Measurements from ENCODE around the gene PRKCZ.

The PRKCZ gene

GRCh38 chr1:2049718-2050431 is at the start of gene PRKCZ:
TSS of gene PRKCZ (plus strand) at chr1:2050411. CDS start at chr1:2050631, 220 bp downstream.
- Histone ChIP-seq H3K9me3 (ENCODE audit: insufficient read depth, low read length) (no peaks in the 10 kb centered on the region), H3K9ac (ENCODE audit: low read length) (no peak within 1 kb of the TSS), H2AFZ (ENCODE audit: low read depth, low read length) (no peak within 1 kb of the TSS), H3K27me3 (ENCODE audit: low read depth, low read length) (peaks cover 10% of the 10 kb centered on the region; the same call in 1 of the 2 replicates), H3K4me1 (ENCODE audit: low read length) (no peaks in the 10 kb centered on the region), H4K20me1 (ENCODE audit: insufficient read depth, low read length) (no peaks in the 10 kb centered on the region), H3K36me3 (replicated peaks; ENCODE audit: low read depth, low read length) (no peaks in the 10 kb centered on the region), H3K27ac (ENCODE audit: low read length) (no peak within 1 kb of the TSS), H3K4me3 (ENCODE audit: low read length) (no peak within 1 kb of the TSS), H3K79me2 (ENCODE audit: low read length) (no peaks in the 10 kb centered on the region), H3K4me2 (ENCODE audit: low read length) (no peak within 1 kb of the TSS)
- no peak for TF ChIP-seq CTCF (IDR thresholded peaks at IDR 0.05; ENCODE audit: low read depth, low read length)

- Histone ChIP-seq H3K9ac (ENCODE audit: low read length) (no peak overlapping the region), H3K4me3 (ENCODE audit: low read length) (no peak overlapping the region), H3K4me1 (ENCODE audit: low read length) (no peaks in the 10 kb centered on the region), H3K27me3 (ENCODE audit: low read depth, low read length) (no peaks in the 10 kb centered on the region), H3K4me2 (ENCODE audit: low read length) (no peak overlapping the region), H3K9me3 (ENCODE audit: insufficient read depth, low read length) (no peaks in the 10 kb centered on the region), H3K27ac (ENCODE audit: low read length) (no peak overlapping the region), H3K36me3 (replicated peaks; ENCODE audit: low read depth, low read length) (no peaks in the 10 kb centered on the region), H3K79me2 (ENCODE audit: low read length) (no peaks in the 10 kb centered on the region), H2AFZ (ENCODE audit: low read depth, low read length) (no peak overlapping the region), H4K20me1 (ENCODE audit: insufficient read depth, low read length) (no peaks in the 10 kb centered on the region)
- no peak for TF ChIP-seq CTCF (IDR thresholded peaks at IDR 0.05; ENCODE audit: low read depth, low read length)
- no peak for TF ChIP-seq EZH2phosphoT487 (IDR thresholded peaks at IDR 0.05; ENCODE audit: low read depth)
Measured at GRCh38 chr1:2000432-2000831, 49.8 kb upstream of the PRKCZ start.

- Histone ChIP-seq H3K9ac (ENCODE audit: low read length) (no peak overlapping the region), H3K36me3 (replicated peaks; ENCODE audit: low read depth, low read length) (no peaks in the 10 kb centered on the region), H3K9me3 (ENCODE audit: insufficient read depth, low read length) (no peaks in the 10 kb centered on the region), H3K4me2 (ENCODE audit: low read length) (no peak overlapping the region), H3K4me1 (ENCODE audit: low read length) (no peaks in the 10 kb centered on the region), H3K4me3 (ENCODE audit: low read length) (no peak overlapping the region), H3K79me2 (ENCODE audit: low read length) (no peaks in the 10 kb centered on the region), H3K27ac (ENCODE audit: low read length) (no peak overlapping the region), H2AFZ (ENCODE audit: low read depth, low read length) (no peak overlapping the region), H3K27me3 (ENCODE audit: low read depth, low read length) (no peaks in the 10 kb centered on the region), H4K20me1 (ENCODE audit: insufficient read depth, low read length) (no peaks in the 10 kb centered on the region)
- TF ChIP-seq CTCF (IDR thresholded peaks at IDR 0.05; ENCODE audit: low read depth, low read length) (no peak), EZH2phosphoT487 (IDR thresholded peaks at IDR 0.05; ENCODE audit: low read depth) (no peak)
Measured at GRCh38 chr1:2000850-2001249, 49.4 kb upstream of the PRKCZ start.

- no peak overlapping the region for H3K9ac ChIP-seq (ENCODE audit: low read length)
- H3K79me2 ChIP-seq (ENCODE audit: low read length), result no peaks in the 10 kb centered on the region
- no peaks in the 10 kb centered on the region for H3K9me3 ChIP-seq (ENCODE audit: insufficient read depth, low read length)
- no peak overlapping the region for H3K27ac ChIP-seq (ENCODE audit: low read length)
- no peaks in the 10 kb centered on the region for H4K20me1 ChIP-seq (ENCODE audit: insufficient read depth, low read length)
- H3K27me3 ChIP-seq (ENCODE audit: low read depth, low read length), result no peaks in the 10 kb centered on the region
- H3K4me1 ChIP-seq (ENCODE audit: low read length), result no peaks in the 10 kb centered on the region
- H3K4me3 ChIP-seq (ENCODE audit: low read length), result no peak overlapping the region
- TF ChIP-seq CTCF (IDR thresholded peaks at IDR 0.05; ENCODE audit: low read depth, low read length) (no peak), EZH2phosphoT487 (IDR thresholded peaks at IDR 0.05; ENCODE audit: low read depth) (no peak)
- H2AFZ ChIP-seq (ENCODE audit: low read depth, low read length), result no peak overlapping the region
- no peaks in the 10 kb centered on the region for H3K36me3 ChIP-seq (replicated peaks; ENCODE audit: low read depth, low read length)
- no peak overlapping the region for H3K4me2 ChIP-seq (ENCODE audit: low read length)
Measured at GRCh38 chr1:2001773-2002411, 48.3 kb upstream of the PRKCZ start.

Measured in OCI-LY3 (cell line).